Karpas-422 (cell line): Measurements from ENCODE around the gene NOX5. TPM values are rescaled to one million over a fixed set of nuclear protein-coding genes. Genes with fewer than 3 reads are reported as not detected.

ENCODE experiments used
- DNase-seq: peaks from one replicate; pipeline ENCODE4 v3.0.0-alpha.2; 2015
- H2AFZ ChIP-seq: fragments of 200-600 bp; sonication (generic); 2 replicates; pipeline ENCODE4 v1.6.1; 2014; ENCODE audit warnings: antibody characterized with exemption, low read length, mixed read lengths
- H3K27ac ChIP-seq: fragments of 200-600 bp; sonication (generic); 2 replicates; pipeline ENCODE4 v1.5.1; 2014; ENCODE audit warnings: mild to moderate bottlenecking, low read length, moderate library complexity
- H3K27me3 ChIP-seq: fragments of 200-600 bp; sonication (generic); 2 replicates; pipeline ENCODE4 v1.6.1; 2014; ENCODE audit warnings: low read length, mixed read lengths
- H3K36me3 ChIP-seq: fragments of 200-600 bp; sonication (generic); 2 replicates; pipeline ENCODE4 v1.6.1; 2014; ENCODE audit warnings: low read length, mixed read lengths; ENCODE audit not compliant: insufficient read depth
- H3K4me1 ChIP-seq: fragments of 200-600 bp; sonication (generic); 2 replicates; pipeline ENCODE4 v1.6.1; 2014; ENCODE audit warnings: mild to moderate bottlenecking, low read length, mixed read lengths
- H3K4me2 ChIP-seq: fragments of 200-600 bp; sonication (generic); 2 replicates; pipeline ENCODE4 v1.6.1; 2014; ENCODE audit warnings: low read length, low read depth, mild to moderate bottlenecking; ENCODE audit not compliant: poor library complexity, severe bottlenecking
- H3K4me3 ChIP-seq: fragments of 200-600 bp; sonication (generic); 2 replicates; pipeline ENCODE4 v1.5.1; 2014; ENCODE audit warnings: mild to moderate bottlenecking, antibody characterized with exemption, low read length, mixed read lengths
- H3K79me2 ChIP-seq: fragments of 200-600 bp; sonication (generic); 2 replicates; pipeline ENCODE4 v1.6.1; 2014; ENCODE audit warnings: mild to moderate bottlenecking, low read length, mixed read lengths
- H3K9ac ChIP-seq: fragments of 200-600 bp; sonication (generic); 2 replicates; pipeline ENCODE4 v1.6.0; 2014; ENCODE audit warnings: low read length
- H3K9me2 ChIP-seq: fragments of 200-600 bp; sonication (generic), shearing (Covaris generic); replicated peaks from 2 replicates; pipeline ENCODE4 v1.6.0; 2014; ENCODE audit warnings: mild to moderate bottlenecking, low read length, moderate library complexity; ENCODE audit not compliant: insufficient read depth
- H3K9me3 ChIP-seq: fragments of 300-700, 200-600 bp; sonication (generic); 2 replicates; pipeline ENCODE4 v1.6.1; 2014; ENCODE audit warnings: low read length, mixed read lengths
- H4K20me1 ChIP-seq: fragments of 200-600 bp; sonication (generic); 2 replicates; pipeline ENCODE4 v1.6.1; 2014; ENCODE audit warnings: mild to moderate bottlenecking, antibody characterized with exemption, low read length, low read depth; ENCODE audit not compliant: insufficient read depth
- total RNA-seq: library from RNA; depleted of rRNA; stranded (reverse); fragments of >200 nt; shearing (Covaris generic); gene quantifications from 2 replicates; pipeline ENCODE4 v1.2.3, GENCODE V29; 2014; ENCODE audit warnings: low replicate concordance

Gene NOX5
- total RNA-seq, 1 experiment from 2014 or later = not detected

GRCh38 chr15:68979006-68979405 lies 35.5 kb upstream of the NOX5 start:
- Histone ChIP-seq H3K4me1 (no peaks in the 10 kb centered on the region), H4K20me1 (no peaks in the 10 kb centered on the region), H3K27ac (no peak overlapping the region), H3K27me3 (no peaks in the 10 kb centered on the region), H3K4me3 (no peak overlapping the region), H3K79me2 (no peaks in the 10 kb centered on the region), H3K4me2 (no peak overlapping the region), H3K36me3 (no peaks in the 10 kb centered on the region), H3K9me3 (no peaks in the 10 kb centered on the region), H3K9me2 (no peaks in the 10 kb centered on the region), H2AFZ (no peak overlapping the region), H3K9ac (no peak overlapping the region)
- DNase-seq = no peak

- Histone ChIP-seq H3K27ac (no peak overlapping the region), H3K9ac (no peak overlapping the region), H3K79me2 (no peaks in the 10 kb centered on the region), H3K27me3 (no peaks in the 10 kb centered on the region), H3K4me1 (no peaks in the 10 kb centered on the region), H3K9me2 (no peaks in the 10 kb centered on the region), H4K20me1 (no peaks in the 10 kb centered on the region), H3K9me3 (no peaks in the 10 kb centered on the region), H2AFZ (no peak overlapping the region), H3K4me3 (no peak overlapping the region), H3K4me2 (no peak overlapping the region), H3K36me3 (no peaks in the 10 kb centered on the region)
- DNase-seq = no peak
Observed at GRCh38 chr15:68979816-68980215, 34.7 kb upstream of the NOX5 start.

GRCh38 chr15:68980786-68981185 lies 33.7 kb upstream of the NOX5 start:
- no peaks in the 10 kb centered on the region for H3K4me1 ChIP-seq
- no peaks in the 10 kb centered on the region for H4K20me1 ChIP-seq
- H3K9me2 ChIP-seq = no peaks in the 10 kb centered on the region
- no peak overlapping the region for H3K4me2 ChIP-seq
- H3K27ac ChIP-seq = no peak overlapping the region
- H3K9ac ChIP-seq = no peak overlapping the region
- no peak for DNase-seq
- no peaks in the 10 kb centered on the region for H3K9me3 ChIP-seq
- H3K79me2 ChIP-seq = no peaks in the 10 kb centered on the region
- H3K36me3 ChIP-seq = no peaks in the 10 kb centered on the region
- H3K27me3 ChIP-seq = no peaks in the 10 kb centered on the region
- H3K4me3 ChIP-seq = no peak overlapping the region
- no peak overlapping the region for H2AFZ ChIP-seq

GRCh38 chr15:68981941-68982340 lies 32.6 kb upstream of the NOX5 start:
- Histone ChIP-seq H3K36me3 (no peaks in the 10 kb centered on the region), H3K4me2 (no peak overlapping the region), H3K9ac (no peak overlapping the region), H2AFZ (no peak overlapping the region), H3K4me3 (no peak overlapping the region), H3K27me3 (no peaks in the 10 kb centered on the region), H4K20me1 (no peaks in the 10 kb centered on the region), H3K4me1 (no peaks in the 10 kb centered on the region), H3K79me2 (no peaks in the 10 kb centered on the region), H3K27ac (no peak overlapping the region), H3K9me2 (no peaks in the 10 kb centered on the region), H3K9me3 (no peaks in the 10 kb centered on the region)
- DNase-seq = no peak

- H3K4me3 ChIP-seq = no peak overlapping the region
- H3K27me3 ChIP-seq = no peaks in the 10 kb centered on the region
- no peaks in the 10 kb centered on the region for H3K4me1 ChIP-seq
- H2AFZ ChIP-seq = no peak overlapping the region
- no peak overlapping the region for H3K9ac ChIP-seq
- H3K4me2 ChIP-seq = no peak overlapping the region
- no peaks in the 10 kb centered on the region for H4K20me1 ChIP-seq
- no peak for DNase-seq
- no peaks in the 10 kb centered on the region for H3K36me3 ChIP-seq
- H3K9me3 ChIP-seq = no peaks in the 10 kb centered on the region
- H3K27ac ChIP-seq = no peak overlapping the region
- H3K79me2 ChIP-seq = no peaks in the 10 kb centered on the region
- H3K9me2 ChIP-seq = no peaks in the 10 kb centered on the region
Observed at GRCh38 chr15:68982976-68983563, 31.4 kb upstream of the NOX5 start.

GRCh38 chr15:68983961-68984481 lies 30.5 kb upstream of the NOX5 start:
- no peak overlapping the region for H3K27ac ChIP-seq
- no peak overlapping the region for H2AFZ ChIP-seq
- H3K9ac ChIP-seq = no peak overlapping the region
- H3K9me2 ChIP-seq = no peaks in the 10 kb centered on the region
- no peaks in the 10 kb centered on the region for H3K9me3 ChIP-seq
- H3K36me3 ChIP-seq = no peaks in the 10 kb centered on the region
- no peak overlapping the region for H3K4me3 ChIP-seq
- no peaks in the 10 kb centered on the region for H4K20me1 ChIP-seq
- no peak overlapping the region for H3K4me2 ChIP-seq
- no peak for DNase-seq
- H3K27me3 ChIP-seq = no peaks in the 10 kb centered on the region
- H3K79me2 ChIP-seq = no peaks in the 10 kb centered on the region
- H3K4me1 ChIP-seq = no peaks in the 10 kb centered on the region

- H3K9me2 ChIP-seq = no peaks in the 10 kb centered on the region
- no peaks in the 10 kb centered on the region for H3K4me1 ChIP-seq
- H3K4me2 ChIP-seq = no peak overlapping the region
- no peak overlapping the region for H2AFZ ChIP-seq
- H3K9me3 ChIP-seq = no peaks in the 10 kb centered on the region
- no peak overlapping the region for H3K27ac ChIP-seq
- H4K20me1 ChIP-seq = no peaks in the 10 kb centered on the region
- no peaks in the 10 kb centered on the region for H3K79me2 ChIP-seq
- H3K9ac ChIP-seq = no peak overlapping the region
- H3K27me3 ChIP-seq = no peaks in the 10 kb centered on the region
- H3K36me3 ChIP-seq = no peaks in the 10 kb centered on the region
- H3K4me3 ChIP-seq = no peak overlapping the region
- no peak for DNase-seq
Observed at GRCh38 chr15:68984586-68984985, 29.9 kb upstream of the NOX5 start.

- no peak overlapping the region for H3K4me3 ChIP-seq
- no peak overlapping the region for H3K9ac ChIP-seq
- H3K79me2 ChIP-seq = no peaks in the 10 kb centered on the region
- H3K9me3 ChIP-seq = no peaks in the 10 kb centered on the region
- no peaks in the 10 kb centered on the region for H3K27me3 ChIP-seq
- no peak overlapping the region for H3K27ac ChIP-seq
- H4K20me1 ChIP-seq = no peaks in the 10 kb centered on the region
- DNase-seq = no peak
- no peaks in the 10 kb centered on the region for H3K36me3 ChIP-seq
- no peaks in the 10 kb centered on the region for H3K9me2 ChIP-seq
- H3K4me1 ChIP-seq = no peaks in the 10 kb centered on the region
- H2AFZ ChIP-seq = no peak overlapping the region
- no peak overlapping the region for H3K4me2 ChIP-seq
Observed at GRCh38 chr15:68985361-68985891, 29.1 kb upstream of the NOX5 start.
